Endothelial cell of umbilical vein (primary cell): ENCODE data around the gene GRIK3. TPM values are rescaled to one million over a fixed set of nuclear protein-coding genes. Genes with fewer than 3 reads are reported as not detected.

Source experiments
- BruUV-seq: library from RNA; stranded (reverse); fragments of 400-500 nt; replicated peaks from 2 replicates; lab custom pipeline; 2021; lab: Mats Ljungman, UMichigan
- CTCF ChIA-PET: fragments of 300-600, 350-600 bp; sonication (Branson Sonifier 250); formaldehyde crosslinking; loops from one replicate; lab custom pipeline; 2021; ENCODE audit warnings: antibody characterized with exemption, inconsistent platforms; lab: Charles Lee
- POLR2A ChIA-PET: fragments of 300-600, 350-600 bp; sonication (Branson Sonifier 250); formaldehyde crosslinking; loops from one replicate; lab custom pipeline; 2021; ENCODE audit warnings: antibody characterized with exemption, inconsistent platforms; lab: Charles Lee
- DNase-seq: peaks from one replicate; pipeline ENCODE4 v3.0.0-alpha.2; 2011; ENCODE audit warnings: low read depth, low spot score
- FAIRE-seq: peaks from 2 replicates; lab custom pipeline; 2011; peaks lifted over from hg19 to GRCh38; lab: Jason Lieb, UNC
- H2AFZ ChIP-seq: 2 replicates; pipeline ENCODE4 v1.6.0; 2012; ENCODE audit warnings: low read depth, low read length, control low read depth, inconsistent platforms
- H3K27ac ChIP-seq: 2 replicates; pipeline ENCODE4 v1.5.1; 2011; ENCODE audit warnings: low read depth, mild to moderate bottlenecking, control low read depth, low read length, moderate library complexity; ENCODE audit not compliant: insufficient read depth
- H3K27me3 ChIP-seq, 2 experiments: 2 replicates each; pipeline versions ENCODE4 v1.6.0 to v1.6.1; 2011; ENCODE audit warnings: low read length in 2 of 2, mixed read lengths in 1 of 2; ENCODE audit not compliant: control insufficient read depth in 2 of 2, insufficient read depth in 2 of 2
- H3K36me3 ChIP-seq, 2 experiments: 2 replicates in 1 of 2; 3 replicates in 1 of 2; pipeline ENCODE4 v1.5.1; 2011; ENCODE audit warnings: low read length in 2 of 2, mild to moderate bottlenecking in 1 of 2, moderate library complexity in 1 of 2; ENCODE audit not compliant: control insufficient read depth in 2 of 2, insufficient read depth in 2 of 2; ENCODE audit errors: extremely low read depth in 1 of 2
- H3K4me1 ChIP-seq: 3 replicates; pipeline ENCODE4 v1.5.1; 2011; ENCODE audit warnings: mild to moderate bottlenecking, low read length; ENCODE audit not compliant: control insufficient read depth, insufficient read depth; ENCODE audit errors: extremely low read depth
- H3K4me2 ChIP-seq: 2 replicates; pipeline ENCODE4 v1.6.1; 2011; ENCODE audit warnings: low read length, control low read depth, mixed read lengths; ENCODE audit not compliant: insufficient read depth
- H3K4me3 ChIP-seq, 3 experiments: fragments of 200-600 bp in 1 of 3; sonication (generic), shearing (Covaris generic) in 1 of 3; replicated peaks in 1 of 3; 2 replicates each; pipeline ENCODE4 v1.5.1; 2011 to 2016; ENCODE audit warnings: control low read depth in 3 of 3, low read length in 3 of 3, mild to moderate bottlenecking in 2 of 3, inconsistent platforms in 1 of 3, low read depth in 1 of 3, moderate library complexity in 1 of 3; ENCODE audit not compliant: insufficient read depth in 1 of 3
- H3K79me2 ChIP-seq: 2 replicates; pipeline ENCODE4 v1.6.0; 2012; ENCODE audit warnings: low read length, inconsistent platforms; ENCODE audit not compliant: control insufficient read depth, insufficient read depth
- H3K9ac ChIP-seq: replicated peaks from 2 replicates; pipeline ENCODE3; 2011; ENCODE audit warnings: low read length, control low read depth; ENCODE audit not compliant: insufficient read depth; ENCODE audit errors: extremely low read depth
- H3K9me1 ChIP-seq: replicated peaks from 3 replicates; pipeline ENCODE4 v1.6.0; 2011; ENCODE audit warnings: mild to moderate bottlenecking, low read length; ENCODE audit not compliant: control insufficient read depth, insufficient read depth; ENCODE audit errors: extremely low read depth
- H3K9me3 ChIP-seq: replicated peaks from 2 replicates; pipeline ENCODE4 v1.5.1; 2012; ENCODE audit warnings: low read length, inconsistent platforms; ENCODE audit not compliant: control insufficient read depth, insufficient read depth
- H4K20me1 ChIP-seq: replicated peaks from 2 replicates; pipeline ENCODE3; 2011; ENCODE audit warnings: mild to moderate bottlenecking, low read length; ENCODE audit not compliant: control insufficient read depth, insufficient read depth; ENCODE audit errors: extremely low read depth
- EZH2 ChIP-seq: IDR thresholded peaks from 2 replicates; pipeline ENCODE4 v1.6.1; 2012; ENCODE audit warnings: borderline replicate concordance, low read depth, mild to moderate bottlenecking, moderate library complexity, low read length, inconsistent platforms; ENCODE audit not compliant: severe bottlenecking
- FOS ChIP-seq: IDR thresholded peaks from 2 replicates; pipeline ENCODE4 v1.6.1; 2011; ENCODE audit warnings: mild to moderate bottlenecking, low read length, moderate library complexity, borderline replicate concordance; ENCODE audit not compliant: insufficient read depth
- GATA2 ChIP-seq: IDR thresholded peaks from 2 replicates; pipeline ENCODE4 v1.7.0; 2011; ENCODE audit warnings: low read depth, mild to moderate bottlenecking, moderate library complexity, mixed read lengths, low read length; ENCODE audit not compliant: insufficient read length, insufficient read depth
- JUN ChIP-seq: IDR thresholded peaks from 2 replicates; pipeline ENCODE4 v1.6.1; 2011; ENCODE audit warnings: borderline replicate concordance, low read depth; ENCODE audit not compliant: insufficient read length, insufficient read depth
- MYC ChIP-seq: IDR thresholded peaks from one replicate; pipeline ENCODE4 v1.6.1; 2011; ENCODE audit warnings: mild to moderate bottlenecking, low read depth, low read length
- POLR2A ChIP-seq: IDR thresholded peaks from 2 replicates; pipeline ENCODE4 v1.6.1; 2012; ENCODE audit warnings: low read depth, mild to moderate bottlenecking, control low read depth, low read length
- POLR2AphosphoS5 ChIP-seq: IDR thresholded peaks from 2 replicates; pipeline ENCODE4 v1.6.1; 2012; ENCODE audit warnings: low read depth, mild to moderate bottlenecking, control low read depth, low read length, moderate library complexity; ENCODE audit not compliant: insufficient read depth
- dilution Hi-C: fragments of 300-500 bp; cut with MboI; formaldehyde crosslinking; loops from one replicate; pipeline ENCODE4 v1.15.0; 2019; ENCODE audit warnings: low sequenced_read_pairs; ENCODE audit not compliant: extremely low pct_ligation_motif_present
- intact Hi-C: fragments of 100-400 bp; cut with micrococcal nuclease; formaldehyde crosslinking; loops from one replicate; pipeline ENCODE4 v1.10.0; 2022
- polyA plus RNA-seq, 4 experiments: library from polyadenylated mRNA; depleted of rRNA in 3 of 4; stranded (reverse) in 3 of 4; unstranded in 1 of 4; fragments of >200 nt; gene quantifications; 2 replicates each; pipeline versions ENCODE4 v1.2.1 to v1.2.3, GENCODE V29; 2011 to 2012; ENCODE audit warnings: missing spikeins in 1 of 4
- total RNA-seq: library from RNA; stranded (reverse); gene quantifications from 2 replicates; pipeline ENCODE4 v1.2.3, GENCODE V29; 2021
- TF ChIP-seq, protein P1 (sequence below), 2 donors: IDR thresholded peaks; 1 replicate in 1 of 2; 2 replicates in 1 of 2; pipeline ENCODE4 v1.5.1; 2011; ENCODE audit warnings: low read length in 2 of 2, mild to moderate bottlenecking in 2 of 2, moderate library complexity in 2 of 2, control low read depth in 1 of 2, inconsistent platforms in 1 of 2, low read depth in 1 of 2; ENCODE audit not compliant: insufficient read depth in 1 of 2; ENCODE audit errors: extremely low read depth in 1 of 2

Gene GRIK3
- total and polyA plus RNA-seq, 2 donors (not counting 3 experiments of a cell fraction or from before 2014, with no cell fraction given): not detected

DNA sequence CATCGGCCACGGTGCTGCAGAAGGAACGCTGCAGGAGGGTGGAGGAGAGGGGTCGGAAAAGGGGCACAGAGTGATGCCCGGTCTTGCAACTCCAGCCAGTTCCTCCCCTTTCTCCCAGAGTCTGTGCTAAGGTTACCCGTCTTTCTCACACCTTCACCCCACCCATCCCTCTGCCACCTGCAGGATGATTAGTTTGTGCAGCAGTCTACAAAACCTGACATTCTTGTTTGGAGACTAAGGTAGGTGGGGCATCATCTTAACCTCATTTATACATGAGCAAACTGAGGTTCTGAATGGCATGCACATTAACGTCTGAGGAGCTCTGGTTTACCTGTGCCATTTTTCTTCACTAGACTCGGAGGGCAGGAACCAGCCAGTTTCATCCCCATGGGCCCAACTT is 232.3 kb downstream of the GRIK3 start:
- peaks cover 9% of the 10 kb centered on the region for H3K4me1 ChIP-seq
- H2AFZ ChIP-seq: no peak overlapping the region
- ChIA-PET CTCF (no interaction called here), POLR2A (no interaction called here)
- no peak overlapping the region for H3K4me2 ChIP-seq
- DNase-seq: no peak
- H3K4me3 ChIP-seq: no peak overlapping the region
- no peaks in the 10 kb centered on the region for H3K9me1 ChIP-seq
- intact Hi-C loops (loop anchor here (10.0 kb wide), 1 partner anchor 523 kb away; no protein-coding TSS in a partner anchor), dilution Hi-C loops (no loop called here)
- H3K79me2 ChIP-seq: no peaks in the 10 kb centered on the region
- no peaks in the 10 kb centered on the region for H4K20me1 ChIP-seq
- no peak for TF ChIP-seq JUN
- no peak for TF ChIP-seq MYC
- H3K9ac ChIP-seq: no peak overlapping the region
- FAIRE-seq: no peak
- BruUV-seq: no TSS peak
- no peaks in the 10 kb centered on the region for H3K27me3 ChIP-seq
- no peaks in the 10 kb centered on the region for H3K9me3 ChIP-seq
- no peak overlapping the region for H3K27ac ChIP-seq
- no peaks in the 10 kb centered on the region for H3K36me3 ChIP-seq

DNA sequence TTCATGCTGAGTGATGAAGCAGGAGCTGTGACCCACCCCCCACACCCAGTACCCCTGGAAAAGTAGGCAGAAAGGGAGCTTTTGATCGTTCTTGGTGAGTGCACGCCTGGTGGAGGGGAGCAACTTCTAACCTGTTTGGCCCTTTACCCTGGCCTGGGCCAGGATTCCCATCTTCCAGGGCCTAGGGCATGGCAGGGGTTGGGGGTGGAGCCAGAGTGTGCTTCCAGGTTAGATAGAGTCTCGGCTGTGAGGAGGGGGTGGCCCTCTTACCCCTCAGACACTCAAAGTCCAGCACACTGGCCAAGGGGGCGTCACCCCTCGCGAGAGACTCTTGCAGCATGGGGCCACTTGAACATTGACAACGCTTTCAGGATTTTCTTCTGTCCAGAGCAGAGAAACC is 236.6 kb downstream of the GRIK3 start:
- TF ChIP-seq GATA2: no peak
- no peak for TF ChIP-seq POLR2A
- TF ChIP-seq EZH2: no peak
- TF ChIP-seq, protein P1, sequence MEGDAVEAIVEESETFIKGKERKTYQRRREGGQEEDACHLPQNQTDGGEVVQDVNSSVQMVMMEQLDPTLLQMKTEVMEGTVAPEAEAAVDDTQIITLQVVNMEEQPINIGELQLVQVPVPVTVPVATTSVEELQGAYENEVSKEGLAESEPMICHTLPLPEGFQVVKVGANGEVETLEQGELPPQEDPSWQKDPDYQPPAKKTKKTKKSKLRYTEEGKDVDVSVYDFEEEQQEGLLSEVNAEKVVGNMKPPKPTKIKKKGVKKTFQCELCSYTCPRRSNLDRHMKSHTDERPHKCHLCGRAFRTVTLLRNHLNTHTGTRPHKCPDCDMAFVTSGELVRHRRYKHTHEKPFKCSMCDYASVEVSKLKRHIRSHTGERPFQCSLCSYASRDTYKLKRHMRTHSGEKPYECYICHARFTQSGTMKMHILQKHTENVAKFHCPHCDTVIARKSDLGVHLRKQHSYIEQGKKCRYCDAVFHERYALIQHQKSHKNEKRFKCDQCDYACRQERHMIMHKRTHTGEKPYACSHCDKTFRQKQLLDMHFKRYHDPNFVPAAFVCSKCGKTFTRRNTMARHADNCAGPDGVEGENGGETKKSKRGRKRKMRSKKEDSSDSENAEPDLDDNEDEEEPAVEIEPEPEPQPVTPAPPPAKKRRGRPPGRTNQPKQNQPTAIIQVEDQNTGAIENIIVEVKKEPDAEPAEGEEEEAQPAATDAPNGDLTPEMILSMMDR (IDR thresholded peaks at IDR 0.05; ENCODE audit: extremely low read depth in 1 of 2, insufficient read depth in 1 of 2, low read depth in 1 of 2, low read length in 2 of 2): no peak
- no peak for TF ChIP-seq FOS
- TF ChIP-seq JUN: no peak
- TF ChIP-seq POLR2AphosphoS5: no peak
- Histone ChIP-seq H3K9me1 (no peaks in the 10 kb centered on the region), H3K79me2 (no peaks in the 10 kb centered on the region), H3K4me3 (no peak overlapping the region), H3K36me3 (no peaks in the 10 kb centered on the region), H3K9ac (no peak overlapping the region), H3K27ac (no peak overlapping the region), H3K27me3 (no peaks in the 10 kb centered on the region), H3K4me1 (no peaks in the 10 kb centered on the region), H4K20me1 (no peaks in the 10 kb centered on the region), H3K4me2 (no peak overlapping the region), H2AFZ (no peak overlapping the region), H3K9me3 (no peaks in the 10 kb centered on the region)
- no TSS peak for BruUV-seq
- FAIRE-seq (no peak), DNase-seq (no peak)
- intact Hi-C loops: no loop called here
- CTCF ChIA-PET: no interaction called here
- dilution Hi-C loops: no loop called here
- POLR2A ChIA-PET: no interaction called here
